RCC 7860 (cell line): ENCODE results near the gene NSL1.
"Not testable (repeated sequence)": the region's sequence is repeated elsewhere in the genome, so short reads cannot be mapped to it uniquely, and the experiment has no call there.

Experiments
- DNase-seq: peaks from one replicate; pipeline ENCODE4 v3.0.0-alpha.2; 2015; ENCODE audit warnings: low spot score
- FAIRE-seq: peaks from 2 replicates; lab custom pipeline; 2012; peaks lifted over from hg19 to GRCh38; lab: Jason Lieb, UNC

Gene NSL1

GRCh38 chr1:212791676-212792395 is at the start of gene NSL1, which contains the start of gene TATDN3:
Gene NSL1 (minus strand): TSS chr1:212791777. CDS start chr1:212791763, 14 bp downstream.
Gene TATDN3 (plus strand): TSS chr1:212791894. CDS start chr1:212791922, 28 bp downstream.
- DNase-seq (peak; percentile 76), FAIRE-seq (no peak)

GRCh38 chr1:212838145-212838544 is 46.6 kb upstream of the NSL1 start:
- DNase-seq (no peak), FAIRE-seq (no peak)

- not testable (repeated sequence) for FAIRE-seq, DNase-seq
These were observed 41.9 kb upstream of the NSL1 start for GRCh38 chr1:212833211-212834207.

- no peak for DNase-seq
- no peak for FAIRE-seq
These were observed 36.8 kb upstream of the NSL1 start for GRCh38 chr1:212828395-212828794.

- DNase-seq (no peak), FAIRE-seq (no peak)
These were observed 36.3 kb upstream of the NSL1 start for GRCh38 chr1:212827831-212828278.

- FAIRE-seq = no peak
These were observed 35.7 kb upstream of the NSL1 start for GRCh38 chr1:212827171-212827776.

GRCh38 chr1:212825798-212826452 is 34.3 kb upstream of the NSL1 start:
- DNase-seq (no peak), FAIRE-seq (no peak)

More at GRCh38 chr1:212827171-212827776, 35.7 kb upstream of the NSL1 start:
- DNase-seq = no peak

GRCh38 chr1:212824201-212824600 is 32.6 kb upstream of the NSL1 start:
- DNase-seq (no peak), FAIRE-seq (no peak)

GRCh38 chr1:212822956-212823355 is 31.4 kb upstream of the NSL1 start:
- FAIRE-seq (no peak), DNase-seq (no peak)

- DNase-seq (no peak), FAIRE-seq (no peak)
These were observed 29.4 kb upstream of the NSL1 start for GRCh38 chr1:212820969-212821368.

- no peak for DNase-seq
These were observed 28.1 kb upstream of the NSL1 start for GRCh38 chr1:212819726-212820125.

GRCh38 chr1:212816567-212817278 is 25.1 kb upstream of the NSL1 start:
- FAIRE-seq = no peak
- DNase-seq = no peak

More at GRCh38 chr1:212819726-212820125, 28.1 kb upstream of the NSL1 start:
- no peak for FAIRE-seq

GRCh38 chr1:212814537-212815334 is 23.2 kb upstream of the NSL1 start:
- no peak for DNase-seq
- no peak for FAIRE-seq

- DNase-seq (no peak), FAIRE-seq (no peak)
These were observed 14.2 kb upstream of the NSL1 start for GRCh38 chr1:212805767-212806166.

- DNase-seq = no peak
- FAIRE-seq = no peak
These were observed 6.1 kb upstream of the NSL1 start for GRCh38 chr1:212797681-212798080.

- no peak for DNase-seq
These were observed 3.0 kb upstream of the NSL1 start for GRCh38 chr1:212794561-212795014.

GRCh38 chr1:212792396-212792908 is 875 bp upstream of the NSL1 start:
- FAIRE-seq = no peak
- DNase-seq = no peak

More at GRCh38 chr1:212794561-212795014, 3.0 kb upstream of the NSL1 start:
- FAIRE-seq = no peak

- DNase-seq (peak; percentile 61), FAIRE-seq (no peak)
These were observed 309 bp downstream of the NSL1 start for GRCh38 chr1:212791261-212791675.

GRCh38 chr1:212785871-212786270 is 5.7 kb downstream of the NSL1 start:
- DNase-seq (no peak), FAIRE-seq (no peak)
